Activated CD4-positive, alpha-beta T cell treated with anti-CD3 and anti-CD28 coated beads, Interleukin-2, amount 50 U/mL, for 48 hours (primary cell): ENCODE data around the gene SRSF9.
"Not testable (repeated sequence)": the region's sequence is repeated elsewhere in the genome, so short reads cannot be mapped to it uniquely, and the experiment has no call there.

Experiments
- DNase-seq, 2 experiments: peaks; one replicate each; pipeline ENCODE4 v3.0.0-alpha.2; 2020

SRSF9 gene

GRCh38 chr12:120481022-120481767, 11.6 kb upstream of the SRSF9 start:
- no peak for DNase-seq

DNA sequence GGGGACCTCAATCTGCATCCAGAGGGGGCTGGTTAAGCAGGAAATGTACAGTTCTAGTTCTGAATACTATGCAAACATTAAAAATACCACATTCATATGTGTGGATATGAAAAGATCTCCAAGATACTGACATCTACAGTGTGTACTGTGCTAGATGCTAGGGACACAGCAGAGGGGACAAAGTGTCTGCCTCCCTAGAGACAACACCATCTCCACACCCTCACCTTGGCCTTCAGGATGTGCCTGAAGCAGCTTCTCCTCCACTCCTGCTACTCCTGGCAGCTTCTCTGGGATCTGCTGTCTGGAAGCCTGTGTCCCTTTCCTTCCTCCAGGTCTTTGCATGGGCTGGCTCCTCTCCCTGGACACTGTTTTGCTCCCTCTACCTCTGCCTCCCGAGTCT, 10.7 kb upstream of the SRSF9 start:
- DNase-seq, result no peak

DNA sequence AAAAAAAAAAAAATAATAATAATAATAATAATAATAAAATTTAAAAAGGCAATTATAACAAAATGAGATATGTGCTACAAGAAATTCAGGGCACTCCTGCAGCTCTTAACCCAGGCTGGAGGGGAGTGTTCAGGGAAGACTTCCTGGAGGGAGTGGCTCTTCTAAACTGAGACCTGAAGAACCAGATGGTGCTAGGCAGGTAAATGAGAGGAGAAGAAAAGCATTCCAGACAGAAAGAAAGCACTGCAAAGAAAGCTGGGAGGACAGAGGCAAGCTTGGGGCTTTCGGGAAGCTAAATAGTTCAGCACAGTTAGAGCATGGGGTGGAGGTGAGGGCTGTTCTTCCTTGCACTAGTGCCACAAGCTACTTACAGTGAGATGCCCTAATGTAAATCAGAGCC, 9.9 kb upstream of the SRSF9 start:
- DNase-seq, result no peak

- no peak for DNase-seq
These were observed 6.1 kb upstream of the SRSF9 start for GRCh38 chr12:120475643-120476042.

- no peak for DNase-seq
These were observed 5.0 kb upstream of the SRSF9 start for GRCh38 chr12:120474616-120474960.

GRCh38 chr12:120473807-120474615, 4.5 kb upstream of the SRSF9 start:
- DNase-seq, result no peak

- DNase-seq, result no peak
These were observed 3.0 kb upstream of the SRSF9 start for GRCh38 chr12:120472521-120472920.

GRCh38 chr12:120470150-120470784, 719 bp upstream of the SRSF9 start:
- DNase-seq, result no peak

GRCh38 chr12:120468821-120469449, 613 bp downstream of the SRSF9 start:
- peak; percentile 25 to 28 for DNase-seq

GRCh38 chr12:120468325-120468820, 1.2 kb downstream of the SRSF9 start:
- DNase-seq, result peak; percentile 31 to 41

DNA sequence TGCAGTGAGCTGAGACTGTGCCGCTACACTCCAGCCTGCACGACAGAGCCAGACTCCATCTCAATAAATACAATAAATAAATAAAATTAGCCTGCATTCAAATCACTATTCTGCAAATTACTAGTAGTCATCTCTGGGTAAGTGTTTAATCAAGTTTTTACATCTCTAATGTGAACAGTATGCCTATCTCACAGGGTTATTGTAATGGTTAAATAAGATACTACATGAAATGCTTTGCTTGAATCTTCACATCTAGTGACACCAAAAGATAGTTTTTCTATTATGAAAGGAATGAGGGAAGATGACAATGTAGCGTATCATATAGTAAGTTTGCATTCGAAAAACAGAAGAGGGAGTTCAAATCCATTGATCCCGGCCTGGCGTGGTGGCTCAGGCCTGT, 2.1 kb downstream of the SRSF9 start:
- DNase-seq, result no peak

DNA sequence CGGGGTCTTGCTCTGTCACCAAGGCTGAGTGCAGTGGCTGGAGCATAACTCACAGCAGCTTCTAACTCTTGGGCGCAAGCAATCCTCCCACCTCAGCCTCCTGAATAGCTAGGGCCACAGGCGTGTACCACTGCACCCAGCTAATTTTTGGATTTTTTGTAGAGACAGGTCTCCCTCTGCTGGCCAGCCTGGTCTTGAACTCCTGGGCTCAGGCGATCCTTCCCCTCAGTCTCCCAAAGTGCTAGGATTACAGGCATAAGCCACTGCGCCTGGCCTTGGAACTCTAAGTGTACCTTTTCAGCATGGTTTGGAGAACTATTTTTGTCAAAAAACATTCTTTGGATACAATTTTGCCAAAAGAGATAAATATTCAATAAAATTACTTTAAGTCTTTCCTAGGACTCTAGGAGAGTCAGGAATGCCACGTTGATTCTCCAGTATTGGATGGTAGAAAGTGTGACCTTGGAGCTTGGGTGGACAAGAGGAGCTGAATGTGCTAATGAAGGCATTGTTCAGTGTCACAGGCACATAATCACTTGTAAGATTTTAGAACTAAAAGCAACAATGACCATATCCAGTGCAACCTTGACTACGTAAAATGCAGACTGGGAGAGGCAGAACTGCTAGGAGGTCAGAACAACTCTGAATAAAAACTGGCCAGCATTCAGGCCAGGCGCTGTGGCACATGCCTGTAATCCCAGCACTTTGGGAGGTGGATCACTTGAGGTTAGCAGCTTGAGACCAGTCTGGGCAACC, 2.8 kb downstream of the SRSF9 start:
- DNase-seq, result peak; percentile 44 to 55

- no peak for DNase-seq
These were observed 3.8 kb downstream of the SRSF9 start for GRCh38 chr12:120465756-120466155.

- no peak for DNase-seq
These were observed 5.8 kb downstream of the SRSF9 start for GRCh38 chr12:120463712-120464111.

DNA sequence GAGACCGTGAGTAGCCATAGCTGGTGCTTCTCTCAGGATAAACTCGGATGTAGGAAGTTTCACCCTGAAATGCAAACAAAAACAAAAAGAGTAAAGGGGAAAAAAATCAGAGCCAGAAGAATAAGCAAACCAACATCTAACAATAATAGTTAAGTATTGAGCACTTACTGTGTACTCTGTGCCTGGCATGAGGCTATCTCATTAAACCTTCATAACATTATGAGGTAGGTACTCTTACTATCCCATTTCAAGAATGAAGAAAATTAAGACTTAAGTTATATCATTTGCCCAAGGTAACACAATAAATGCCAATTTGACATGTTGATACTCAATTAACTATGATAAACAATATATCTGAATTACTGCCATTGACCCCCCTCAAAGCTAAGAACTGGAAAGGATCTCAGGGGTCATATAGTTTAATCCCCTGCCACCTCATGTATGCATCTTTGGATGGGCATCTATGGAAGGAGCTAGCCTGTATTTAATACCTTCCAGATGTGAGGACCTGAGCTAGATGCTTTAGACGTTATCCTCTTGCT, 7.4 kb downstream of the SRSF9 start:
- no peak for DNase-seq

DNA sequence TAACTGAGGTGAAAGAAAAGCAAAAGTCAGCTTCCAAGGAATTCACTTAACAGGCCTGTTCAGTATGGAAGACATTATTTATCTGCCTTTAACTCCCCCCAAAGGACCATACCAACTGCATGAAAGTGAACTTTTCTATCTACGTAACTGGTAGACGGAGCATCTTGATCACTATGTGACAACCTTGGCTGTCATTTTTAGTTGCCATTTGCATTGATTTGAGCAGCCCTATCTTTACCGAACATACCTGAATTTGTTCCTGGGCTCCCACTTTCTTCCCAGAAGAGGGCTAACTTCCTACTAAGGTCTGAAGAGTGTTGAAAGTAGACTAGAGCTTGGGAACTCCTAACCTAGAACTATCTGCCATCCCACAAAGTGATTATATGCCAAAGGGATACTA, 9.4 kb downstream of the SRSF9 start:
- no peak for DNase-seq

DNA sequence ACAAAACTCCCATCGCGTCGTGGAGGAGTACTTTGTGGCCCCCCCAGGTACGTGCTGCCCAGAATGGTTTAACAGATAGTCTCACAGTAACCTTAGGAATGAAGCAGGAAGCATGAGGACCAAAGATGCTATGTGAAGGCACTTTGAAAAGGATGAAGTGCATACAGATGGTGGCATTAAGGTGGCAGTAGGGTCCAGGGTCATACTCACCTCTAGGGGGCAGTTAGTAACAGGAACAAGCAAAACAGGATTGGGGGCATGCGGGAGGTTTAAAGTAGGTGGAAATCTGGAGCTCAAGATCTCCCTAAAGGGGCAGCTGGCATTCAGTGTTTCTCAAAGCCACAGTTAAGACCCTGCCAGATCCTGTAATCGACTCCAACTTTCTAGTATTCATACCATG, 12.4 kb downstream of the SRSF9 start:
- no peak for DNase-seq

DNA sequence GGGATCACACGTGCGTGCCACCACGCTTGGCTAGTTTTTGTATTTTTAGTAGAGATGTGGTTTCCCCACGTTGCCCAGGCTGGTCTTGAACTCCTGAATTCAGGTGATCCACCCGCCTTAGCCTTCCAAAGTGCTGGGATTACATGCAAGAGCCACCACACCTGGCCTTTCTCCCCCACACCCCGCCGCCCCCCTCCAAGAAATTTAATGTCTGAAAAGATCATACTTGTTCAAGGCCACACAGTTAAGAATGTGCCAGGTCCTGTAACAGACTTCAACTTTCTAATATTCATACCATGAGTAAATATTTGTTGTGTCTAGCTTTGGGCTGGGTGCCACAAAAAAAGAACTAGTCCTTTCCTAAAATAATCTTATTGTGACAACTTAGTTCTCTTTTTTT, 14.2 kb downstream of the SRSF9 start:
- no peak for DNase-seq

GRCh38 chr12:120453977-120454376, 15.6 kb downstream of the SRSF9 start:
- no peak for DNase-seq

DNA sequence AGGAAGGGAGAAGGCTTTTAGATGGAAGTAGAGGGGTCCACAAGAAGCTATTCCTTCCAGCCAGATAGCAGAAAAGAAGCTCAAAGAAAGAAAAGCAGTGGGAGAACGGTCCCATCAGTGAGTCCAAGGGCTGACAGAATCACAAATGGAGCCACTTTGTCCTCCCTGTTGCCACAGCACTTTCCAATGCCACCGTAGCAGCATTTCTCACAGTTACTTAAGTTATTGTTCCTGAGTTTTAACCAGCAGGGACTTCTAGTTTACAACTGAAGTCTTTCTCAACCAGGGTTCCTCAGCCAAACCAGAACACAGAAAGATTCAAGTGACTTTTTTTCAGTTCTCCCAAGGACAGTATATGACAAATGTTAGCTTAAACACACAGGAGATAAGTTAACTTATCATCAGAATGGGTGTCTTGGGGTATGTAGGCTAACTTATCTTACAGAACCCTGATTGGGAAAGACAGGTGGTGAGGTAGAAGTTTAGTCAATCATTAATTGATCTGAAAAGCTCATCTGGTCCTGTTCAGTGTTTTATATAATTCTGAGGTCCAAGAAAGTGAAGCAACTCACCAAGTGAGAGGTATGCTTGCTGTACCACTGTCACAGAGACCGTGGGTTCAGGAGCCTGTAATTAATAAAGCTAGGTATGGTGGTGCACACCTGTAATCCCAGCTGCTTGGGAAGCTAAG, 16.3 kb downstream of the SRSF9 start:
- no peak for DNase-seq

DNA sequence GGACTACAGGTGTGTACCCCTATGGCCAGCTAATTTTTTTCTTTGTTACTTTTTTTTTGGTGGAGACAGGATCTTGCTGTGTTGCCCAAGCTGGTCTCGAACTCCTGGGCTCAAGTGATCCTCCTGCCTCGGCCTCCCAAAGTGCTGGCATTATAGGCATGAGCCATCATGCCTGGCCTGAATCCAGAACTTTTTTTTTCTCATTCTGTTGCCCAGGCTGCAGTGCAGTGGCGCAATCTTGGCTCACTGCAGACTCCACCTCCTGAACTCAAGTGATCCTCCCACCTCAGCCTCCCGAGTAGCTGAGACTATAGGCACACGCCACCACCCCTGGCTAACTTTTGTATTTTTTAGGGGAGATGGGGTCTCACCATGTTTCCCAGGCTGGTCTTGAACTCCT, 17.0 kb downstream of the SRSF9 start:
- not testable (repeated sequence) for DNase-seq

GRCh38 chr12:120447992-120448391, 21.6 kb downstream of the SRSF9 start:
- DNase-seq, result no peak
